ENCODE results near the gene FTO. TPM values are rescaled to one million over a fixed set of nuclear protein-coding genes. Genes with fewer than 3 reads are reported as not detected.

The FTO gene
- polyA plus RNA-seq, 1 donor from 2014 or later, result 80.1 TPM

GRCh38 chr16:53998966-53999522, 295.1 kb downstream of the FTO start:
- H3K4me2 ChIP-seq (ENCODE audit: low read length), result no peak overlapping the region
- no peaks in the 10 kb centered on the region for H4K20me1 ChIP-seq (ENCODE audit: insufficient read depth)
- H3K27ac ChIP-seq (ENCODE audit: low read length), result no peak overlapping the region
- no peak overlapping the region for H3K4me3 ChIP-seq (ENCODE audit: low read length)
- H3K9me3 ChIP-seq (ENCODE audit: low read length), result no peaks in the 10 kb centered on the region
- no peaks in the 10 kb centered on the region for H3F3A ChIP-seq (ENCODE audit: insufficient read depth, low read length, poor library complexity, severe bottlenecking)
- H3K27me3 ChIP-seq (ENCODE audit: insufficient read depth, low read depth, low read length), result no peaks in the 10 kb centered on the region
- no peaks in the 10 kb centered on the region for H3K79me2 ChIP-seq (replicated peaks; ENCODE audit: insufficient read depth, low read length)
- no peaks in the 10 kb centered on the region for H3K9me2 ChIP-seq (ENCODE audit: insufficient read depth, low read length)
- no peak overlapping the region for H2AFZ ChIP-seq (ENCODE audit: low read depth, low read length)
- no peaks in the 10 kb centered on the region for H3K36me3 ChIP-seq (ENCODE audit: insufficient read depth, low read length)
- TF ChIP-seq EZH2 (IDR thresholded peaks at IDR 0.05; ENCODE audit: borderline replicate concordance, insufficient read depth, low read length, poor library complexity, severe bottlenecking) (no peak), SMC3 (conservative IDR thresholded peaks at IDR 0.05; ENCODE audit: poor library complexity) (no peak), MXI1 (conservative IDR thresholded peaks at IDR 0.05; ENCODE audit: poor library complexity, severe bottlenecking) (no peak), EP300 (conservative IDR thresholded peaks at IDR 0.05; ENCODE audit: poor library complexity, severe bottlenecking) (no peak), POLR2AphosphoS5 (IDR thresholded peaks at IDR 0.05) (no peak), REST (IDR thresholded peaks at IDR 0.05; ENCODE audit: borderline replicate concordance) (no peak), CTCF (IDR thresholded peaks at IDR 0.05; ENCODE audit: poor library complexity, severe bottlenecking) (no peak), TAF1 (IDR thresholded peaks at IDR 0.05; ENCODE audit: low read depth) (no peak), RAD21 (conservative IDR thresholded peaks at IDR 0.05) (no peak)
- H3K9ac ChIP-seq (ENCODE audit: low read length), result no peak overlapping the region

- no peak overlapping the region for H3K4me2 ChIP-seq (ENCODE audit: low read length)
- H3K9me2 ChIP-seq (ENCODE audit: insufficient read depth, low read length), result no peaks in the 10 kb centered on the region
- no peak overlapping the region for H2AFZ ChIP-seq (ENCODE audit: low read depth, low read length)
- H3K27me3 ChIP-seq (ENCODE audit: insufficient read depth, low read depth, low read length), result no peaks in the 10 kb centered on the region
- H3F3A ChIP-seq (ENCODE audit: insufficient read depth, low read length, poor library complexity, severe bottlenecking), result no peaks in the 10 kb centered on the region
- H3K27ac ChIP-seq (ENCODE audit: low read length), result no peak overlapping the region
- H3K79me2 ChIP-seq (replicated peaks; ENCODE audit: insufficient read depth, low read length), result no peaks in the 10 kb centered on the region
- no peak overlapping the region for H3K9ac ChIP-seq (ENCODE audit: low read length)
- H3K9me3 ChIP-seq (ENCODE audit: low read length), result no peaks in the 10 kb centered on the region
- TF ChIP-seq SMC3 (conservative IDR thresholded peaks at IDR 0.05; ENCODE audit: poor library complexity) (no peak), EZH2 (IDR thresholded peaks at IDR 0.05; ENCODE audit: borderline replicate concordance, insufficient read depth, low read length, poor library complexity, severe bottlenecking) (no peak), REST (IDR thresholded peaks at IDR 0.05; ENCODE audit: borderline replicate concordance) (no peak), EP300 (conservative IDR thresholded peaks at IDR 0.05; ENCODE audit: poor library complexity, severe bottlenecking) (no peak), POLR2AphosphoS5 (IDR thresholded peaks at IDR 0.05) (no peak), RAD21 (conservative IDR thresholded peaks at IDR 0.05) (no peak), MXI1 (conservative IDR thresholded peaks at IDR 0.05; ENCODE audit: poor library complexity, severe bottlenecking) (no peak), TAF1 (IDR thresholded peaks at IDR 0.05; ENCODE audit: low read depth) (no peak), CTCF (IDR thresholded peaks at IDR 0.05; ENCODE audit: poor library complexity, severe bottlenecking) (no peak)
- H4K20me1 ChIP-seq (ENCODE audit: insufficient read depth), result no peaks in the 10 kb centered on the region
- H3K36me3 ChIP-seq (ENCODE audit: insufficient read depth, low read length), result no peaks in the 10 kb centered on the region
- no peak overlapping the region for H3K4me3 ChIP-seq (ENCODE audit: low read length)
Measured at GRCh38 chr16:53999841-54000240, 295.9 kb downstream of the FTO start.

All from neural cell (in vitro differentiated cells).